ENCODE data around the gene DAGLA. TPM values are rescaled to one million over a fixed set of nuclear protein-coding genes. Genes with fewer than 3 reads are reported as not detected.

DAGLA gene
- total RNA-seq, 1 experiment from 2014 or later = 4.5 TPM

- no peaks in the 10 kb centered on the region for H4K20me1 ChIP-seq (ENCODE audit: control insufficient read depth, insufficient read depth, insufficient read length)
- H4K8ac ChIP-seq (replicated peaks; ENCODE audit: insufficient read length, low read depth, low read length) = no peak overlapping the region
- no peak overlapping the region for H3K4ac ChIP-seq (ENCODE audit: low read depth, low read length)
- no peak overlapping the region for H4K5ac ChIP-seq (ENCODE audit: insufficient read length, low read depth, low read length)
- no peak overlapping the region for H2BK12ac ChIP-seq (ENCODE audit: insufficient read length, low read depth, low read length)
- no CpG with 5 or more reads among the region's 67 CpGs for WGBS (ENCODE audit: extremely low coverage, insufficient read length, low lambda C conversion rate)
- no peak overlapping the region for H2BK5ac ChIP-seq (ENCODE audit: insufficient read length, low read length)
- no peak overlapping the region for H4K91ac ChIP-seq (ENCODE audit: insufficient read length, low read depth, low read length)
- no peak overlapping the region for H2BK15ac ChIP-seq (ENCODE audit: low read depth, low read length)
- no peak for TF ChIP-seq CTCF (conservative IDR thresholded peaks at IDR 0.05)
- H3K9me3 Mint-ChIP-seq = peaks cover 0 to 5% of the 10 kb centered on the region in 2 experiments; a peak in 2 of 5 replicates
- no peaks in the 10 kb centered on the region for H3K23me2 ChIP-seq (ENCODE audit: insufficient read length, low read depth, low read length, poor library complexity, severe bottlenecking)
- H3K79me1 ChIP-seq (ENCODE audit: insufficient read depth, low read depth, low read length, poor library complexity, severe bottlenecking) = no peaks in the 10 kb centered on the region
- no peaks in the 10 kb centered on the region for H3K27me3 ChIP-seq (ENCODE audit: insufficient read depth, low read length)
- H3K4me3 Mint-ChIP-seq = no peak overlapping the region
- H3K4me1 Mint-ChIP-seq = peaks cover 19 to 20% of the 10 kb centered on the region in 2 experiments
- H3K4me2 ChIP-seq (ENCODE audit: insufficient read depth, insufficient read length, low read length) = no peak overlapping the region
- H2BK20ac ChIP-seq (ENCODE audit: low read depth, low read length, poor library complexity, severe bottlenecking) = no peak overlapping the region
- H3K9ac ChIP-seq (ENCODE audit: extremely low read depth, insufficient read length, low read length) = no peak overlapping the region
- H3T11ph ChIP-seq (ENCODE audit: low read length) = no peak overlapping the region
- H3K56ac ChIP-seq (ENCODE audit: insufficient read length, low read depth, low read length) = no peak overlapping the region
- H3K79me2 ChIP-seq (ENCODE audit: insufficient read depth, low read length) = no peaks in the 10 kb centered on the region
- H3K36me3 Mint-ChIP-seq (ENCODE audit: insufficient read depth in 1 of 3, low read depth in 3 of 3) = peaks cover 3 to 16% (median 10%) of the 10 kb centered on the region in 3 experiments
- H3K27ac ChIP-seq (ENCODE audit: insufficient read length, low read depth, low read length) = no peak overlapping the region
- H3K23ac ChIP-seq (ENCODE audit: insufficient read length, low read depth, low read length) = no peak overlapping the region
- H3K27ac Mint-ChIP-seq = no peak overlapping the region
- H3K18ac ChIP-seq (ENCODE audit: insufficient read length, low read depth, low read length) = no peak overlapping the region
- no peak overlapping the region for H2AK5ac ChIP-seq (ENCODE audit: insufficient read length, low read length)
- H2BK120ac ChIP-seq (ENCODE audit: low read depth, low read length, poor library complexity, severe bottlenecking) = no peak overlapping the region
- no peak overlapping the region for H2AFZ ChIP-seq (ENCODE audit: low read length)
- H3K4me1 ChIP-seq (ENCODE audit: insufficient read depth, low read length) = no peaks in the 10 kb centered on the region
- peak; percentile 86 for DNase-seq
- H3K27me3 Mint-ChIP-seq (ENCODE audit: low read depth) = peaks cover 2% of the 10 kb centered on the region; the same call in 1 of the 2 replicates
- H3K9me3 ChIP-seq (ENCODE audit: control insufficient read depth, low read depth, low read length) = no peaks in the 10 kb centered on the region
- no peak overlapping the region for H3K14ac ChIP-seq (ENCODE audit: insufficient read depth, low read length)
Observed at GRCh38 chr11:61777234-61778090, 97.3 kb downstream of the DAGLA start.

Measured in H9 (cell line).